HFFc6 (cell line): ENCODE measurements around the gene OPN4. TPM values are rescaled to one million over a fixed set of nuclear protein-coding genes. Genes with fewer than 3 reads are reported as not detected.

Source experiments
- DNase-seq: peaks from one replicate; pipeline ENCODE4 v3.0.0-alpha.2; 2018
- H3K27ac Mint-ChIP-seq: 2 replicates; pipeline ENCODE4 v1.8.0; 2020; ENCODE audit warnings: mild to moderate bottlenecking, mixed read lengths
- H3K27me3 Mint-ChIP-seq: 2 replicates; pipeline ENCODE4 v1.8.0; 2021; ENCODE audit warnings: mild to moderate bottlenecking, moderate library complexity, mixed read lengths; ENCODE audit not compliant: insufficient read depth
- H3K36me3 Mint-ChIP-seq: 2 replicates; pipeline ENCODE4 v1.8.0; 2021; ENCODE audit warnings: low read depth, mixed read lengths
- H3K4me1 Mint-ChIP-seq: 2 replicates; pipeline ENCODE4 v1.8.0; 2020; ENCODE audit warnings: low read depth, mixed read lengths
- H3K4me3 Mint-ChIP-seq: 2 replicates; pipeline ENCODE4 v1.8.0; 2020; ENCODE audit warnings: mild to moderate bottlenecking, moderate library complexity, mixed read lengths
- H3K9me3 Mint-ChIP-seq: 2 replicates; pipeline ENCODE4 v1.8.0; 2020; ENCODE audit warnings: mild to moderate bottlenecking, mixed read lengths
- long read RNA-seq: library from polyadenylated mRNA; unstranded; transcript quantifications from one replicate; pipeline ENCODE4 v2.0.0, GENCODE V29; 2019
- total RNA-seq, 6 experiments: library from RNA; stranded (reverse); fragmentation: NEBNext Ultra II Directional; extraction: Animal tissue kit (Norgen Biotek cat#: 25700); gene quantifications; 2 replicates in 1 of 6; 3 replicates in 5 of 6; pipeline ENCODE4 v1.2.3, GENCODE V29; 2021
- TF ChIP-seq, protein P1 (sequence below): fragments of 200-600 bp; sonication (generic); IDR thresholded peaks from 2 replicates; pipeline ENCODE4 v1.5.0; 2021; ENCODE audit warnings: antibody characterized with exemption, mild to moderate bottlenecking

OPN4 gene
- not detected for total RNA-seq
- long read RNA-seq = 0 reads

DNA sequence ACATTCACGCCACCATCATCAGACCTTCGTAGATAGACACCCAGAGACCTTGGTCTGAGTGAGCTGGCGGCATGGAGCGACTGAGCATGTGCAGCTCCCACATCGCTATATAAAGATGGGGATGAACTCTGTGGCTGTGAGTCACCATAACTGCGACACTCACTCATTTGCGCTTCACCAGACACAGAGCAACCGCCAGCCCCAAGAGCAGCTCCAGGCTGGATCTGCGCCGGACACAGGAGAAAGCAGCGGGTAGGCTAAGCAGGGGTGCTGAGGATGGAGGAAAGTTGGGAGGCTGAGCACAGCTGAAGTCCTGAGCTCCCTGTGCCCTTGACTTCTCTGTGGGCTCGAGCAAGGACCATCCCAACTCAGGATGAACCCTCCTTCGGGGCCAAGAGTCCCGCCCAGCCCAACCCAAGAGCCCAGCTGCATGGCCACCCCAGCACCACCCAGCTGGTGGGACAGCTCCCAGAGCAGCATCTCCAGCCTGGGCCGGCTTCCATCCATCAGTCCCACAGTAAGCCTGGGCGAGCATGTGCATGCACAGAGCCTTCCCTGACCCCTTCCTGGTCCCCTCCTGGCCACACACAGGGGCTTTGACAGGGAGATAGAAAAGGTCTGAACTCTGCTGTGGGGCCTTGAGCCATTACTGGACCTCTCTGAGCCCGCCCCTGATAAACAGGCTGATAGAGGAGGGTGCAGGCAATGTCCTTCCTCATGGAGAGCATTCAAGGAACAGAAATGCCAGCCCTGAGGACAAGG lies at the start of gene OPN4:
OPN4 (plus strand) TSS at position 137 of the 762 bp plus-strand sequence; CDS start at position 374, 237 bp downstream.
- H3K27me3 Mint-ChIP-seq = peaks cover 11% of the 10 kb centered on the region
- no peaks in the 10 kb centered on the region for H3K9me3 Mint-ChIP-seq
- peaks cover 16% of the 10 kb centered on the region for H3K4me1 Mint-ChIP-seq
- H3K27ac Mint-ChIP-seq = no peak within 1 kb of the TSS
- H3K4me3 Mint-ChIP-seq = no peak within 1 kb of the TSS
- TF ChIP-seq, protein P1, sequence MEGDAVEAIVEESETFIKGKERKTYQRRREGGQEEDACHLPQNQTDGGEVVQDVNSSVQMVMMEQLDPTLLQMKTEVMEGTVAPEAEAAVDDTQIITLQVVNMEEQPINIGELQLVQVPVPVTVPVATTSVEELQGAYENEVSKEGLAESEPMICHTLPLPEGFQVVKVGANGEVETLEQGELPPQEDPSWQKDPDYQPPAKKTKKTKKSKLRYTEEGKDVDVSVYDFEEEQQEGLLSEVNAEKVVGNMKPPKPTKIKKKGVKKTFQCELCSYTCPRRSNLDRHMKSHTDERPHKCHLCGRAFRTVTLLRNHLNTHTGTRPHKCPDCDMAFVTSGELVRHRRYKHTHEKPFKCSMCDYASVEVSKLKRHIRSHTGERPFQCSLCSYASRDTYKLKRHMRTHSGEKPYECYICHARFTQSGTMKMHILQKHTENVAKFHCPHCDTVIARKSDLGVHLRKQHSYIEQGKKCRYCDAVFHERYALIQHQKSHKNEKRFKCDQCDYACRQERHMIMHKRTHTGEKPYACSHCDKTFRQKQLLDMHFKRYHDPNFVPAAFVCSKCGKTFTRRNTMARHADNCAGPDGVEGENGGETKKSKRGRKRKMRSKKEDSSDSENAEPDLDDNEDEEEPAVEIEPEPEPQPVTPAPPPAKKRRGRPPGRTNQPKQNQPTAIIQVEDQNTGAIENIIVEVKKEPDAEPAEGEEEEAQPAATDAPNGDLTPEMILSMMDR = no peak
- no peak for DNase-seq
- H3K36me3 Mint-ChIP-seq = no peaks in the 10 kb centered on the region

- Mint-ChIP-seq H3K4me1 (no peaks in the 10 kb centered on the region), H3K27me3 (peaks cover 15% of the 10 kb centered on the region), H3K27ac (no peak overlapping the region), H3K9me3 (peaks cover 4% of the 10 kb centered on the region), H3K4me3 (no peak overlapping the region), H3K36me3 (no peaks in the 10 kb centered on the region; the same call in 1 of the 2 replicates)
- DNase-seq = no peak
- TF ChIP-seq, protein P1 = no peak
These were observed 46.7 kb upstream of the OPN4 start for GRCh38 chr10:86607674-86608073.

- H3K27ac Mint-ChIP-seq = no peak overlapping the region
These were observed 44.4 kb upstream of the OPN4 start for GRCh38 chr10:86609920-86610319.

GRCh38 chr10:86611386-86611785 lies 43.0 kb upstream of the OPN4 start:
- peaks cover 17% of the 10 kb centered on the region for H3K27me3 Mint-ChIP-seq
- H3K27ac Mint-ChIP-seq = no peak overlapping the region
- TF ChIP-seq, protein P1 = no peak
- H3K36me3 Mint-ChIP-seq = no peaks in the 10 kb centered on the region; the same call in 1 of the 2 replicates
- peaks cover 4% of the 10 kb centered on the region for H3K9me3 Mint-ChIP-seq
- no peak overlapping the region for H3K4me3 Mint-ChIP-seq
- no peak for DNase-seq
- H3K4me1 Mint-ChIP-seq = peaks cover 6% of the 10 kb centered on the region

More at GRCh38 chr10:86609920-86610319, 44.4 kb upstream of the OPN4 start:
- H3K9me3 Mint-ChIP-seq = peaks cover 4% of the 10 kb centered on the region
- no peak overlapping the region for H3K4me3 Mint-ChIP-seq
- TF ChIP-seq, protein P1 = no peak
- H3K36me3 Mint-ChIP-seq = no peaks in the 10 kb centered on the region; the same call in 1 of the 2 replicates
- H3K4me1 Mint-ChIP-seq = peaks cover 6% of the 10 kb centered on the region
- peaks cover 17% of the 10 kb centered on the region for H3K27me3 Mint-ChIP-seq
- DNase-seq = no peak

- H3K27ac Mint-ChIP-seq = no peak overlapping the region
- peaks cover 14% of the 10 kb centered on the region for H3K27me3 Mint-ChIP-seq
- H3K9me3 Mint-ChIP-seq = no peaks in the 10 kb centered on the region
- TF ChIP-seq, protein P1 = no peak
- no peak overlapping the region for H3K4me3 Mint-ChIP-seq
- peaks cover 6% of the 10 kb centered on the region for H3K4me1 Mint-ChIP-seq
- no peak for DNase-seq
- no peaks in the 10 kb centered on the region; the same call in 1 of the 2 replicates for H3K36me3 Mint-ChIP-seq
These were observed 41.3 kb upstream of the OPN4 start for GRCh38 chr10:86613096-86613495.
